ENCODE data around the gene KRT82.
"Not testable (repeated sequence)": the region's sequence is repeated elsewhere in the genome, so short reads cannot be mapped to it uniquely, and the experiment has no call there.

KRT82 gene

DNA sequence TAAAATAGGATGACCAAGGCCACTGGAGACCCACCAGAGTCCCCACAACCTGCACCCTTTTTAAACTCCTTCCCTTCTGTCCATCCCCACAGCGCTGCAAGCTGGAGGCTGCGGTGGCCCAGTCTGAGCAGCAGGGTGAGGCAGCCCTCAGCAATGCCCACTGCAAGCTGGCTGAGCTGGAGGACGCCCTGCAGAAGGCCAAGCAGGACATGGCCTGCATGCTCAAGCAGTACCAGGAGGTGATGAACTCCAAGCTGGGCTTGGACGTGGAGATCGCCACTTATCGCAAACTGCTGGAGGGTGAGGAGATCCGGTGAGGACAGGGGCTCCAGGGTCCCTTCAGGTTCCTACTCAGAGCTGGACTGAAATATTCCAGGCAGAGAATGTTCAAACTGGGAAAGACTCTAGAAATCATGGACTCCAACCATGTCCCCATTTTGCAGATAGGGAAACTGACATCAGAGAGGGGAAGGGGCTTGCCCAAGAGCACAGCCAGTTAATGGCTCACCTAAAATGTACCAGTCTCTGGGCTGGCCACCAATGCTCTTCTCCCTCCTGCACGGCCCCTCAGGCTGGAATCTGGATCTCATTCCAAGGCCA lies 56.0 kb downstream of the KRT82 start:
- no peak for DNase-seq (ENCODE audit: low spot score)
- no peaks in the 10 kb centered on the region for H3K36me3 Mint-ChIP-seq (ENCODE audit: low read depth)
- H3K4me3 Mint-ChIP-seq, result no peak overlapping the region
- H3K4me1 Mint-ChIP-seq (ENCODE audit: low read depth), result peaks cover 3% of the 10 kb centered on the region
- no peaks in the 10 kb centered on the region for H3K9me3 Mint-ChIP-seq
- H3K27ac Mint-ChIP-seq, result no peak overlapping the region
- H3K27me3 Mint-ChIP-seq (ENCODE audit: low read depth), result peaks cover 17% of the 10 kb centered on the region

- Mint-ChIP-seq H3K27me3 (ENCODE audit: low read depth) (peaks cover 17% of the 10 kb centered on the region), H3K4me1 (ENCODE audit: low read depth) (peaks cover 3% of the 10 kb centered on the region), H3K4me3 (no peak overlapping the region), H3K36me3 (ENCODE audit: low read depth) (no peaks in the 10 kb centered on the region), H3K27ac (no peak overlapping the region), H3K9me3 (no peaks in the 10 kb centered on the region)
- no peak for DNase-seq (ENCODE audit: low spot score)
Measured at GRCh38 chr12:52349196-52349595, 56.9 kb downstream of the KRT82 start.

- H3K9me3 Mint-ChIP-seq, result no peaks in the 10 kb centered on the region
- H3K4me3 Mint-ChIP-seq, result no peak overlapping the region
- peaks cover 3% of the 10 kb centered on the region for H3K4me1 Mint-ChIP-seq (ENCODE audit: low read depth)
- H3K27ac Mint-ChIP-seq, result no peak overlapping the region
- H3K36me3 Mint-ChIP-seq (ENCODE audit: low read depth), result no peaks in the 10 kb centered on the region
- H3K27me3 Mint-ChIP-seq (ENCODE audit: low read depth), result peaks cover 12% of the 10 kb centered on the region
- DNase-seq (ENCODE audit: low spot score), result no peak
Measured at GRCh38 chr12:52347551-52348510, 58.3 kb downstream of the KRT82 start.

DNA sequence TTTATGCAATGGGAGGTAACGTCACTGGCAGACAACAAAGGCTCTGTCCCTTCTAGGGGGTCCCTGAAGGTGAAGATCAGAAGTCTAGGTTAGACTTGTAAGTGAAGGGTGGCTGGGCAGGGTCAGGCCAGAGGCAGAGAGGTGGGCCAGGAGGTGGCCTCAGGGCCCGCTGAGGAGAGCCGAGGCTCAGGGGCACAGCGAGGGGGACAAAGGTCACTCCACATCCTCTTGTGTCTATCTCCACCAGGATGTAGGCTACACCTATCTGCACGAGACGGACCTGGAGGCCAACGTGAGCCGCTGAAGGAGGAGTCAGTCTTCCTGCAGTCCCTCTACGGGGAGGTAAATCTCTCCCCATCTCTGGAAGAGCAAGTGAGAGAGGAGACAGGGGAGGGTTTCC lies 59.1 kb downstream of the KRT82 start:
- Mint-ChIP-seq H3K27ac (no peak overlapping the region), H3K4me1 (ENCODE audit: low read depth) (peaks cover 3% of the 10 kb centered on the region), H3K4me3 (no peak overlapping the region), H3K36me3 (ENCODE audit: low read depth) (no peaks in the 10 kb centered on the region), H3K9me3 (no peaks in the 10 kb centered on the region), H3K27me3 (ENCODE audit: low read depth) (peaks cover 8% of the 10 kb centered on the region)
- DNase-seq (ENCODE audit: low spot score), result no peak

- no peak overlapping the region for H3K4me3 Mint-ChIP-seq
- peaks cover 5% of the 10 kb centered on the region for H3K27me3 Mint-ChIP-seq (ENCODE audit: low read depth)
- peaks cover under 1% of the 10 kb centered on the region for H3K4me1 Mint-ChIP-seq (ENCODE audit: low read depth)
- no peak overlapping the region for H3K27ac Mint-ChIP-seq
- no peaks in the 10 kb centered on the region for H3K36me3 Mint-ChIP-seq (ENCODE audit: low read depth)
- H3K9me3 Mint-ChIP-seq, result no peaks in the 10 kb centered on the region
- DNase-seq (ENCODE audit: low spot score), result no peak
Measured at GRCh38 chr12:52346593-52346992, 59.5 kb downstream of the KRT82 start.

DNA sequence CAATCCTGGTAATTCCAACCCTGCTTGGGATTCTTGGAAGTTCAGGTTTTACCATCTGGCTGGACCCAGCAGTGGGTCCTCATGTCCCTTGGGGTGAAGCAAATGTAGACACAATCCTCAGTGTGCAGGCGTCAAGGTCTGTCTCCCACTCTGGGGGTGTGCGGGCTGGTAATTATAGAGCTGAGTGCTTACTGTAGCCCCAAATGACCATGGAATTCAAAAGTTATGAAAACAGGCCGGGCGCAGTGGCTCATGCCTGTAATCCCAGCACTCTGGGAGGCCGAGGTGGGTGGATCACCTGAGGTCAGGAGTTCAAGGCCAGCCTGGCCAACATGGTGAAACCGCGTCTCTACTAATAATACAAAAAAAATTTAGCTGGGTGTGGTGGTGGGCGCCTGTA lies 61.1 kb downstream of the KRT82 start:
- H3K27ac Mint-ChIP-seq; H3K36me3 Mint-ChIP-seq (ENCODE audit: low read depth); H3K27me3 Mint-ChIP-seq (ENCODE audit: low read depth); H3K9me3 Mint-ChIP-seq; H3K4me3 Mint-ChIP-seq; DNase-seq (ENCODE audit: low spot score); H3K4me1 Mint-ChIP-seq (ENCODE audit: low read depth): not testable (repeated sequence)

- Mint-ChIP-seq H3K4me3 (no peak overlapping the region), H3K36me3 (ENCODE audit: low read depth) (no peaks in the 10 kb centered on the region), H3K9me3 (no peaks in the 10 kb centered on the region), H3K27me3 (ENCODE audit: low read depth) (peaks cover 3% of the 10 kb centered on the region), H3K27ac (no peak overlapping the region), H3K4me1 (ENCODE audit: low read depth) (no peaks in the 10 kb centered on the region)
- no peak for DNase-seq (ENCODE audit: low spot score)
Measured at GRCh38 chr12:52344111-52344510, 62.0 kb downstream of the KRT82 start.
